BLaER1 treated with 17β-estradiol and CSF1 and Interleukin-3, amounts not matched to agents 10 nM and 100 nM (cell line): ENCODE data around the gene POLR1F.

ENCODE experiments used
- H3K27ac ChIP-seq, 11 experiments: shearing (Covaris generic); formaldehyde crosslinking; 2 replicates each; pipeline ENCODE4 v1.8.1; 2022
- H3K27me3 ChIP-seq, 11 experiments: shearing (Covaris generic); formaldehyde crosslinking; 2 replicates each; pipeline ENCODE4 v1.8.1; 2022
- H3K36me3 ChIP-seq, 11 experiments: shearing (Covaris generic); formaldehyde crosslinking; 2 replicates each; pipeline ENCODE4 v1.8.1; 2022
- H3K4me1 ChIP-seq, 10 experiments: shearing (Covaris generic); formaldehyde crosslinking; 2 replicates each; pipeline ENCODE4 v1.8.1; 2022
- H3K4me2 ChIP-seq, 11 experiments: shearing (Covaris generic); formaldehyde crosslinking; 2 replicates each; pipeline ENCODE4 v1.8.1; 2022
- H3K4me3 ChIP-seq, 10 experiments: shearing (Covaris generic); formaldehyde crosslinking; 2 replicates each; pipeline ENCODE4 v1.8.1; 2022
- H3K9ac ChIP-seq, 11 experiments: shearing (Covaris generic); formaldehyde crosslinking; 2 replicates each; pipeline ENCODE4 v1.8.1; 2022
- H3K9me3 ChIP-seq, 11 experiments: shearing (Covaris generic); formaldehyde crosslinking; replicated peaks in 1 of 11; 2 replicates each; pipeline ENCODE4 v1.8.1; 2022
- H4K20me1 ChIP-seq, 11 experiments: shearing (Covaris generic); formaldehyde crosslinking; 2 replicates each; pipeline ENCODE4 v1.8.1; 2022
- Cebpa-rat ChIP-seq, 11 experiments: shearing (Covaris generic); IDR thresholded peaks; 2 replicates each; pipeline ENCODE4 v1.8.1; 2022

The POLR1F gene

DNA sequence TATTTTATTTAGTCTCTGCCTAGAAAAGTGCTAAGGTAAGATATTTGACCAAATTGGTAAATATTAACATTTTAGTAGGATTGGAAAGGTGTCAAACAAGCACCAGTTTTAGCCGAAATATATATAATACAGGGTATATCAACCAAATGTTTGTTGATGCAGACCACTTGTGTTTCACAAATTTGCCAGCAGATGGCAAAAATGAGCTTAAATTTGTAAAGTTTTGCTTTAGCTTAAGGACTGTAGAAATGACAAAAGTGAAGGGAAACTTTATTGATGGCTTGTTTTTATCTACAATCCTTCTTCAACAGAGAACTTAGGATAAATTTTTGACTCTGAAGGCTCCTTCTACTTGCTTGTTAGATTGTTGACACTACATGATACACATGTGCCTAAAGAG lies 4.8 kb upstream of the POLR1F start:
- Histone ChIP-seq H3K36me3 (no peaks in the 10 kb centered on the region), H3K4me1 (peaks cover 0 to 7% (median 5%) of the 10 kb centered on the region in 10 experiments; a peak in 5 of 20 replicates), H3K27me3 (no peaks in the 10 kb centered on the region), H3K27ac (no peak overlapping the region), H3K4me2 (no peak overlapping the region), H3K9ac (no peak overlapping the region), H3K9me3 (no peaks in the 10 kb centered on the region), H3K4me3 (no peak overlapping the region), H4K20me1 (no peaks in the 10 kb centered on the region; a peak in 1 of 22 replicates)
- no peak for TF ChIP-seq Cebpa-rat (IDR thresholded peaks at IDR 0.05)

DNA sequence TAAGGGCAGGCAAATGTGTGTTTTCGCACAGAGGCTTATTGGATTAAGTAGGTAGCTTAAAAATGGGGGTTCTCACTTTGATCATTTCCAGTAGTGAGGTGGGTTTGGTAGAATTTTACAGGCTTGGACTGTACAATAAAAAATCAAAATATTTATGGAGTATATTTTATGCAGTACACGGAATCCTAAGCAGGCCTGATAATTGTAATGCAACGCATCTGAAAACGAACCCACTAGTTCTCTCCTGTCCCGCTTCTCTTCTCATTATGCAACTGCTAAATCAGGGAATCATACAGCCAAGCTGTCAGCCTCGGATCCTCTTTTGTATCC lies 377 bp upstream of the POLR1F start:
- H3K9ac ChIP-seq, result peak overlapping the region in 7 of 11 experiments; percentile 81 to 91 (median 85); a peak in 7 of 22 replicates
- 0 out of 22 replicates have a peak, but pooled peaks cover 0 to under 1% (median 0%) of the 10 kb centered on the region in 11 experiments for H3K9me3 ChIP-seq
- peak overlapping the region in 8 of 11 experiments; percentile 1 to 85 (median 78); a peak in 10 of 22 replicates for H3K27ac ChIP-seq
- H4K20me1 ChIP-seq, result peaks cover 0 to 40% (median 24%) of the 10 kb centered on the region in 11 experiments; a peak in 10 of 22 replicates
- H3K36me3 ChIP-seq, result peaks cover under 1 to 15% (median 10%) of the 10 kb centered on the region in 11 experiments; a peak in 19 of 22 replicates
- peaks cover 20 to 32% (median 29%) of the 10 kb centered on the region in 10 experiments for H3K4me1 ChIP-seq
- H3K4me3 ChIP-seq, result peak overlapping the region in 8 of 10 experiments; percentile 79 to 98 (median 93); a peak in 12 of 20 replicates
- H3K27me3 ChIP-seq, result no peaks in the 10 kb centered on the region
- peak overlapping the region in 9 of 11 experiments; percentile 12 to 79 (median 41); a peak in 13 of 22 replicates for H3K4me2 ChIP-seq
- TF ChIP-seq Cebpa-rat (IDR thresholded peaks at IDR 0.05), result no peak

DNA sequence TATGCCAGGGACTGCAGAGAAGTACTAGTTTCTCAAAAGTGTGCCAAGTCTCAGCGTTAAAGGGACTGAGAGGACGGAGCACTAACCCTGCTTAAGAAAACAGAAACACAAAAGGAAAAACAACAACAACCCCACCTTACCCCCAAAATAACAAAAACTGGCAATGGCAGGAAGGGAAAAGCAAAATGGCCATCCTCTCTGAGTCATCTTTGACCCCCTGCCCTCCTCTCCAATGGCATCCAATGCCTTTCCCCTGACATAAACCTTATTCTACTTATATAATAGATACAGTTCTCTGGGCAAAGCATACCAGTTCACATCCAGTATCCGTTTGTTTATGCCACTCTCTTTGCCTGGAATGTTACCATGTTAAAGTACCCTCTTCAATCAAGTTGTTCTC lies 1.6 kb downstream of the POLR1F start:
- H3K9ac ChIP-seq, result peak overlapping the region; percentile 81 to 91 (median 88); a peak in 20 of 22 replicates

DNA sequence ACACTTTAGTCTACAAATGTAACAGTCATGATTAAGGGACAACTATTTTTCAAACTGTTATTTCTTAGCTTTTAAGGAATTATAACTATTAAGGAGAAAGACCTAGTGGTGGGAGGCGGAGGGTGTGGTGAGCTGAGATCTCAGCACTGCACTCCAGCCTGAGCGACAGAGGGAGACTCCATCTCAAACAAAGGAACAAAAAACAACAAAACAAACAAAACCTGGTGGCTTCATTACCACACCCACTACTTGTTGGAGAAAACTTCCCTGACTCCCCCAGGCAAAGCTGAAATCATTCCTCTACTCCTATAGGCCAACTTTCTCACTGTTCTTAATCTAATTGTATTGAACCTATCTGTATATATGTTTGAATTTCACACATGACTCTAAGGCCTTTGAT lies 3.2 kb downstream of the POLR1F start:
- peaks cover 0 to 15% (median 12%) of the 10 kb centered on the region in 11 experiments; a peak in 11 of 22 replicates for H3K9me3 ChIP-seq
- H3K27me3 ChIP-seq, result no peaks in the 10 kb centered on the region
- no peak for TF ChIP-seq Cebpa-rat (IDR thresholded peaks at IDR 0.05)
- H3K36me3 ChIP-seq, result peaks cover 31 to 49% (median 46%) of the 10 kb centered on the region in 11 experiments
- no peak overlapping the region for H3K27ac ChIP-seq
- H3K4me2 ChIP-seq, result peak overlapping the region in 10 of 11 experiments; percentile 86 to 96 (median 93); a peak in 17 of 22 replicates
- peaks cover 20 to 32% (median 29%) of the 10 kb centered on the region in 10 experiments for H3K4me1 ChIP-seq
- no peak overlapping the region for H3K9ac ChIP-seq
- H4K20me1 ChIP-seq, result peaks cover 0 to 68% (median 33%) of the 10 kb centered on the region in 11 experiments; a peak in 11 of 22 replicates
- peak overlapping the region in 3 of 10 experiments; percentile 86 to 95 (median 94); a peak in 3 of 20 replicates for H3K4me3 ChIP-seq

More for the DNA sequence above, 1.6 kb downstream of the POLR1F start:
- Histone ChIP-seq H3K9me3 (peaks cover 0 to 15% (median 12%) of the 10 kb centered on the region in 11 experiments; a peak in 11 of 22 replicates), H3K4me3 (peak overlapping the region; percentile 79 to 98 (median 93); a peak in 19 of 20 replicates), H3K36me3 (peaks cover 20 to 35% (median 30%) of the 10 kb centered on the region in 11 experiments), H3K4me2 (peak overlapping the region; percentile 86 to 96 (median 92)), H3K4me1 (peaks cover 20 to 32% (median 29%) of the 10 kb centered on the region in 10 experiments), H3K27me3 (no peaks in the 10 kb centered on the region), H3K27ac (peak overlapping the region in 7 of 11 experiments; percentile 78 to 86 (median 83); a peak in 11 of 22 replicates), H4K20me1 (peaks cover 0 to 55% (median 24%) of the 10 kb centered on the region in 11 experiments; a peak in 10 of 22 replicates)
- TF ChIP-seq Cebpa-rat (IDR thresholded peaks at IDR 0.05), result no peak

DNA sequence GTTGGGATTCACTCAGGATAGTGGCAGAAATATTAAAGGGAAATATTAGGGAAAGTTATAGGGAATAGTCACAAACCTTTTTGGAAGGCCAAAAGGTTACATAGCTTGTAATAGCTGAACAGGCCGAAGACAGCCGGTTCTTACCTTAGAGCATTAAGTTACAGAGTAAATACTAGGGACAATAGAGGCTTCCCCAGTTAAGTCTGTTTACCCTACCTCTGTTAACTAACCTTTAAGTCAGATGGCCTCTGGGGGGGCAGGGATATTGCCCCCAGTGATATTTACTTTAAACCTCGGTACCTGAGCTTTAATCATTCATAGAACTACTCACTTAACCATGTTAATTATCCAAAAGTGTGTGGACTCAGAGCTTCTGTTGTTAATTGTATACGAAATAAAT lies 7.4 kb downstream of the POLR1F start:
- no peaks in the 10 kb centered on the region for H3K27me3 ChIP-seq
- H3K36me3 ChIP-seq, result peaks cover 58 to 88% (median 86%) of the 10 kb centered on the region in 11 experiments
- H3K4me1 ChIP-seq, result peaks cover 5 to 14% (median 9%) of the 10 kb centered on the region in 10 experiments
- no peak overlapping the region for H3K4me2 ChIP-seq
- H3K4me3 ChIP-seq, result no peak overlapping the region
- H3K27ac ChIP-seq, result no peak overlapping the region
- peaks cover 0 to 52% (median 21%) of the 10 kb centered on the region in 11 experiments; a peak in 10 of 22 replicates for H4K20me1 ChIP-seq
- TF ChIP-seq Cebpa-rat (IDR thresholded peaks at IDR 0.05), result no peak
- peaks cover 0 to 15% (median 12%) of the 10 kb centered on the region in 11 experiments; a peak in 11 of 22 replicates for H3K9me3 ChIP-seq
- no peak overlapping the region for H3K9ac ChIP-seq

DNA sequence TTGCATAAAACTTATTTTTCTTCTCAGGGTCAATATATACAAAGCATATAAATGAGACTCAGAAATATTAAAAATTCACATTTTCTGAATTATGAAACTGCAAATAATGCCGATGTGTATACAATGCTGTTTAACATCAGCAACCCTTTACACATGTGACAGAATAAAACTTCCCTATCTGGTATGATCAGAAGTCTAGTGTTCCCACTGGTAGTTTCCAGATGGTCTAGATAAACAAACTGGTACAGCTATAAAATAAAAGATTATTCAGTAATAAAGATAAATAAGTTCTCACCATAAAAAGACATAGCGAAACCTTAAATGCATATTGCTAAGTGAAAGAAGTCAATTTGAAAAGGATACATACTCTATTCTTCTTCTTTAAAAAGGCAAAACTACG lies 7.9 kb downstream of the POLR1F start:
- Histone ChIP-seq H3K27ac (no peak overlapping the region), H3K4me2 (no peak overlapping the region), H4K20me1 (peaks cover 0 to 47% (median 16%) of the 10 kb centered on the region in 11 experiments; a peak in 10 of 22 replicates), H3K4me1 (peaks cover 0 to 13% (median 4%) of the 10 kb centered on the region in 10 experiments; a peak in 12 of 20 replicates), H3K4me3 (no peak overlapping the region), H3K36me3 (peaks cover 58 to 93% (median 90%) of the 10 kb centered on the region in 11 experiments), H3K9ac (no peak overlapping the region), H3K27me3 (no peaks in the 10 kb centered on the region), H3K9me3 (peaks cover 0 to 15% (median 12%) of the 10 kb centered on the region in 11 experiments; a peak in 11 of 22 replicates)
- no peak for TF ChIP-seq Cebpa-rat (IDR thresholded peaks at IDR 0.05)

DNA sequence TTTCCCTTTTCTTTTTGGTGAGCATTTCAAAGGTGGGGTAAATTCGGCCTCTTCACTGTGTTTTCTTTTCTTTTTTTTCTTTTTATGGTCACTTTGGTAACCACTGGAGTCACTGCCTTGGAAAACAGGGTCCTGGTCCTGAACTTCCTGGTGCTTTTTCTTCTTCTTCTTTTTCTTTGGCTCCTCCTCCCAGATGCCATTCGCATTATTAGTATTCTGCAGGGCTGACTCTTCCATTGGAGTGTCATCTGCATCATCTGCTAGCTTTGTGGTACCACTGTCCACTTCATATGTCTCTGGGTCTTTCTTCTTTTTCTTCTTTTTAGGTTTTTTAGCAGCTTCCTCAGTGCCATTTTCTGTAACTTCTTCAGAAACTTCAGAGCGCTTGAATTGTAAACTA lies 10.5 kb downstream of the POLR1F start:
- peaks cover 49 to 80% (median 75%) of the 10 kb centered on the region in 11 experiments for H3K36me3 ChIP-seq
- no peak overlapping the region for H3K4me3 ChIP-seq
- H3K9me3 ChIP-seq, result peaks cover 0 to 10% (median 4%) of the 10 kb centered on the region in 11 experiments; a peak in 10 of 22 replicates

DNA sequence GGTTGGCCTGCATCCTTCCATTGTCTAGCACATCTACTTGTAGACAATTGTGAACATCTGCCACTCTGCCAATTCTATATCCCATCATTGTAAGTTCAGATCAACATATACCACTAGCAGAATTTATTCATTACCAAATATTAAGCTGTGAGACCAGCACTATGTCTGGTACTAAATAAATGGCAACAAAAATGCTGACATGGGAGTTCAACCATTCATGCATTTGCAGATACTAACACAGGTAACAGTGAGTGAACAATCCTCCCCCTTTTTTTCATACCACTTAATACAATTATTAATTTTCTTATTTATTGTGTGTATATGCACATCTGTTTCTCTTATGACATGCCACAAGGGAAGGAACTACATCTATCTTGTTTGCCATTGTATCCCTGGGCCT lies 11.9 kb downstream of the POLR1F start:
- Histone ChIP-seq H3K4me2 (no peak overlapping the region), H3K36me3 (peaks cover 35 to 66% (median 61%) of the 10 kb centered on the region in 11 experiments), H3K4me3 (no peak overlapping the region), H4K20me1 (peaks cover 0 to 10% (median 0%) of the 10 kb centered on the region in 11 experiments; a peak in 6 of 22 replicates), H3K27ac (no peak overlapping the region), H3K9ac (no peak overlapping the region), H3K4me1 (peaks cover 0 to 9% (median 0%) of the 10 kb centered on the region in 10 experiments; a peak in 2 of 20 replicates), H3K9me3 (peaks cover 5 to 9% (median 7%) of the 10 kb centered on the region in 11 experiments; a peak in 19 of 22 replicates), H3K27me3 (no peaks in the 10 kb centered on the region)
- no peak for TF ChIP-seq Cebpa-rat (IDR thresholded peaks at IDR 0.05)

More for the DNA sequence above, 10.5 kb downstream of the POLR1F start:
- Histone ChIP-seq H4K20me1 (peaks cover 0 to 23% (median 0%) of the 10 kb centered on the region in 11 experiments; a peak in 6 of 22 replicates), H3K4me1 (peaks cover 0 to 9% (median 0%) of the 10 kb centered on the region in 10 experiments; a peak in 2 of 20 replicates), H3K9ac (no peak overlapping the region), H3K27me3 (no peaks in the 10 kb centered on the region), H3K27ac (no peak overlapping the region), H3K4me2 (no peak overlapping the region)
- TF ChIP-seq Cebpa-rat (IDR thresholded peaks at IDR 0.05), result no peak
